ENCODE results near the gene BCDIN3D. TPM values are rescaled to one million over a fixed set of nuclear protein-coding genes. Genes with fewer than 3 reads are reported as not detected.
A peak's percentile ranks its signal among the peaks of the same experiment; 100 is the strongest.

BCDIN3D gene
- total and polyA plus RNA-seq, 5 experiments from 2014 or later, result 5.9 to 15.9 (median 7.1) TPM

DNA sequence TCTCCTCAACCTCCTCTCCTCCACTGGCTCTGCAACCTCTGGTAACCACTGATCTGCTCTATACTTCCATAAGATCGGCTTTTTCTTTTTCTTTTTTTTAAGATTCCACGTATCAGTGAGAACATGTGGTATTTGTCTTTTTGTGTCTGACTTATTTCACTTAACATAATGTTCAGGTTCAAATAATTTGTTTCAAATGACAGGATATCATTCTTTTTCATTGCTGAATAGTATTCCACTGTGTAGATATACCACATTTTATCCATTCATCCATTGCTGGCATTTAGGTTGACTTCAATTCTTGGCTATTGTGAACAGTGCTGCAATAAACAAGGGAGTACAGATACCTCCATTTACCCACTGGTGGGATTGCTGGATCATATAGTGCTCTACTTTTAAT lies 55.2 kb downstream of the BCDIN3D start:
- Mint-ChIP-seq H3K36me3 (peaks cover 0 to 5% (median 4%) of the 10 kb centered on the region in 3 donors), H3K27me3 (peaks cover 0 to 9% (median 1%) of the 10 kb centered on the region in 5 donors), H3K4me1 (peaks cover 0 to 4% (median 0%) of the 10 kb centered on the region in 4 donors), H3K4me3 (no peak overlapping the region), H3K9me3 (peaks cover 0 to 9% (median 0%) of the 10 kb centered on the region in 9 donors), H3K27ac (peak overlapping the region in 2 of 10 donors; percentile 12 to 19)
- no peak for DNase-seq
- ATAC-seq, result no peak
- POLR2A ChIA-PET, result no interaction called here

Other genes starting within 250 kb of the BCDIN3D start
- gene FAM186B, start 237.5 kb downstream of the BCDIN3D start, total RNA-seq, result under 1 TPM; 0.31 to 0.33 TPM
- under 1 TPM in 1 of 3 donors, not detected in 2; 0.14 TPM for gene FAM186B, start 237.5 kb downstream of the BCDIN3D start, polyA plus RNA-seq
- gene PRPF40B, start 219.5 kb downstream of the BCDIN3D start, total RNA-seq, result 10 to 100 TPM; 13.6 to 16.7 TPM
- gene PRPF40B, start 219.5 kb downstream of the BCDIN3D start, polyA plus RNA-seq, result 1 to 10 TPM; 1.5 to 4.0 (median 2.3) TPM
- 10 to 100 TPM; 34.4 to 36.5 TPM for gene FMNL3, start 135.7 kb downstream of the BCDIN3D start, total RNA-seq
- 10 to 100 TPM in 1 of 3 donors, 1 to 10 TPM in 2; 7.6 to 12.1 (median 8.4) TPM for gene FMNL3, start 135.7 kb downstream of the BCDIN3D start, polyA plus RNA-seq
- 100 to 1,000 TPM; 380 to 412 TPM for gene TMBIM6, start 101.5 kb downstream of the BCDIN3D start, total RNA-seq
- gene TMBIM6, start 101.5 kb downstream of the BCDIN3D start, polyA plus RNA-seq, result 1,000 to 10,000 TPM in 1 of 3 donors, 100 to 1,000 TPM in 2; 817 to 1,126 (median 845) TPM
- 10 to 100 TPM; 13.0 to 14.2 TPM for gene NCKAP5L, start 14.7 kb downstream of the BCDIN3D start, total RNA-seq
- gene NCKAP5L, start 14.7 kb downstream of the BCDIN3D start, polyA plus RNA-seq, result 1 to 10 TPM; 1.9 to 5.1 (median 2.4) TPM
- gene FAIM2, start 60.8 kb upstream of the BCDIN3D start, total RNA-seq, result not detected
- under 1 TPM in 1 of 3 donors, not detected in 2; 0.39 TPM for gene FAIM2, start 60.8 kb upstream of the BCDIN3D start, polyA plus RNA-seq
- not detected for gene AQP2, start 107.6 kb upstream of the BCDIN3D start, total RNA-seq
- not detected for gene AQP2, start 107.6 kb upstream of the BCDIN3D start, polyA plus RNA-seq
- gene AQP5, start 118.8 kb upstream of the BCDIN3D start, total RNA-seq, result not detected
- not detected for gene AQP5, start 118.8 kb upstream of the BCDIN3D start, polyA plus RNA-seq
- not detected for gene AQP6, start 129.8 kb upstream of the BCDIN3D start, total RNA-seq
- gene AQP6, start 129.8 kb upstream of the BCDIN3D start, polyA plus RNA-seq, result not detected
- 10 to 100 TPM; 11.0 to 12.8 TPM for gene RACGAP1, start 182.4 kb upstream of the BCDIN3D start, total RNA-seq
- 10 to 100 TPM in 1 of 3 donors, 1 to 10 TPM in 2; 8.4 to 11.5 (median 8.6) TPM for gene RACGAP1, start 182.4 kb upstream of the BCDIN3D start, polyA plus RNA-seq
- gene ASIC1, start 214.5 kb upstream of the BCDIN3D start, total RNA-seq, result 10 to 100 TPM; 11.7 to 12.2 TPM
- gene ASIC1, start 214.5 kb upstream of the BCDIN3D start, polyA plus RNA-seq, result 1 to 10 TPM in 2 of 3 donors, under 1 TPM in 1; 0.97 to 1.3 (median 1.0) TPM
- 10 to 100 TPM; 63.1 to 71.8 TPM for gene SMARCD1, start 242.2 kb upstream of the BCDIN3D start, total RNA-seq
- gene SMARCD1, start 242.2 kb upstream of the BCDIN3D start, polyA plus RNA-seq, result 10 to 100 TPM in 2 of 3 donors, 1 to 10 TPM in 1; 9.7 to 16.8 (median 16.0) TPM